HG02642 (cell line): ENCODE measurements around the gene IFRD2.

Experiments
- ATAC-seq: cut with Tn5 transposase; IDR thresholded peaks from one replicate; pipeline ENCODE4 v1.9.1; 2021; ENCODE audit warnings: mild to moderate bottlenecking; ENCODE audit not compliant: unreplicated experiment, poor library complexity

The IFRD2 gene

GRCh38 chr3:50303013-50303815 lies 11.0 kb upstream of the IFRD2 start, which contains the start of gene HYAL1:
Gene HYAL1, minus strand, starts transcription at chr3:50303574. Its CDS starts 618 bp downstream, at chr3:50302956.
- ATAC-seq = no peak

- ATAC-seq = no peak
Measured at GRCh38 chr3:50302095-50303012, 10.1 kb upstream of the IFRD2 start.

GRCh38 chr3:50300681-50301254 lies 8.5 kb upstream of the IFRD2 start:
- no peak for ATAC-seq

GRCh38 chr3:50299929-50300680 lies 7.9 kb upstream of the IFRD2 start:
- ATAC-seq = no peak

GRCh38 chr3:50299638-50299928 lies 7.4 kb upstream of the IFRD2 start:
- ATAC-seq = no peak

- peak; percentile 80 for ATAC-seq
Measured at GRCh38 chr3:50298836-50299637, 6.8 kb upstream of the IFRD2 start, which contains the start of the genes HYAL3 and NAA80. Gene HYAL3, minus strand, starts transcription at chr3:50299405. Its CDS starts 3,803 bp downstream, at chr3:50295602. Gene NAA80, minus strand, starts transcription at chr3:50299405. Its CDS starts 1,942 bp downstream, at chr3:50297463.

GRCh38 chr3:50297896-50298725 lies 5.9 kb upstream of the IFRD2 start:
- no peak for ATAC-seq

GRCh38 chr3:50297384-50297775 lies 5.2 kb upstream of the IFRD2 start:
- ATAC-seq = no peak

- ATAC-seq = no peak
Measured at GRCh38 chr3:50296721-50297383, 4.6 kb upstream of the IFRD2 start.

GRCh38 chr3:50295553-50296431 lies 3.6 kb upstream of the IFRD2 start:
- ATAC-seq = no peak

- ATAC-seq = no peak
Measured at GRCh38 chr3:50294492-50295403, 2.5 kb upstream of the IFRD2 start.

GRCh38 chr3:50294089-50294488 lies 1.9 kb upstream of the IFRD2 start:
- no peak for ATAC-seq

- no peak for ATAC-seq
Measured at GRCh38 chr3:50293079-50293801, 1.0 kb upstream of the IFRD2 start.

- no peak for ATAC-seq
Measured at GRCh38 chr3:50290161-50290641, 2.0 kb downstream of the IFRD2 start.

GRCh38 chr3:50289130-50289529 lies 3.1 kb downstream of the IFRD2 start:
- ATAC-seq = no peak
